PFSK-1 (cell line): ENCODE data around the gene PCDH19.

ENCODE experiments used
- FOXP2 ChIP-seq: optimal IDR thresholded peaks from 2 replicates; pipeline ENCODE3; 2011; ENCODE audit warnings: borderline replicate concordance, control low read depth, inconsistent platforms; ENCODE audit not compliant: insufficient read depth; ENCODE audit errors: extremely low read length, extremely low read depth
- POLR2AphosphoS5 ChIP-seq: IDR thresholded peaks from 2 replicates; pipeline ENCODE4 v1.6.1; 2012; ENCODE audit warnings: low read depth, mild to moderate bottlenecking, control low read depth, low read length, moderate library complexity
- SIN3A ChIP-seq: IDR thresholded peaks from 2 replicates; pipeline ENCODE4 v1.6.1; 2012; ENCODE audit warnings: mild to moderate bottlenecking, low read length, moderate library complexity, borderline replicate concordance; ENCODE audit not compliant: insufficient read depth
- TAF1 ChIP-seq: IDR thresholded peaks from 2 replicates; pipeline ENCODE4 v1.6.1; 2012; ENCODE audit warnings: low read length, control low read depth, borderline replicate concordance; ENCODE audit not compliant: insufficient read depth
- TF ChIP-seq, protein P1 (sequence below), 2 experiments: IDR thresholded peaks; 2 replicates each; pipeline versions ENCODE4 v1.6.1 to v1.8.0; 2011 to 2012; ENCODE audit warnings: low read depth in 2 of 2, low read length in 2 of 2, control low read depth in 1 of 2, inconsistent platforms in 1 of 2, mild to moderate bottlenecking in 1 of 2, moderate library complexity in 1 of 2; ENCODE audit not compliant: insufficient read depth in 1 of 2

PCDH19 gene

DNA sequence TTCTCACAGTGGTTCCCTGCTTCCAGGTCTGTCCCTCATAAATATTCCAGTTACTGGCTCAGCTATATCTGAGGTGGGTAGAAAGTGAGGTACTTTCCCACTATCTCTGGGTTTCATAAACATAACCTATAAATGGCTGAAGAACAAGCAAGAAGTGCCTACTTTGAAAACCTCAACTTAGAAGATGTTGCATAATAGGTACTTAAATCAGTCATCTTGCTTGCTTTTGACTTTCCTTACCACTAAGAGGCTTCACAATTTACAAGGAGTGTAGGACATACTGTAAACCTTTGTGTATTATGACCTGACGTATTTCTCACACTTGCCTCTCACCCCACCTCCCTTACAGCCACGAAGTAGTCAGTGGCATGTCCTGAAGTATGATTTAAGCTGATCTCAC, 145.9 kb downstream of the PCDH19 start:
- TF ChIP-seq FOXP2 (no peak), POLR2AphosphoS5 (no peak), TAF1 (no peak), SIN3A (no peak)
- TF ChIP-seq, protein P1, sequence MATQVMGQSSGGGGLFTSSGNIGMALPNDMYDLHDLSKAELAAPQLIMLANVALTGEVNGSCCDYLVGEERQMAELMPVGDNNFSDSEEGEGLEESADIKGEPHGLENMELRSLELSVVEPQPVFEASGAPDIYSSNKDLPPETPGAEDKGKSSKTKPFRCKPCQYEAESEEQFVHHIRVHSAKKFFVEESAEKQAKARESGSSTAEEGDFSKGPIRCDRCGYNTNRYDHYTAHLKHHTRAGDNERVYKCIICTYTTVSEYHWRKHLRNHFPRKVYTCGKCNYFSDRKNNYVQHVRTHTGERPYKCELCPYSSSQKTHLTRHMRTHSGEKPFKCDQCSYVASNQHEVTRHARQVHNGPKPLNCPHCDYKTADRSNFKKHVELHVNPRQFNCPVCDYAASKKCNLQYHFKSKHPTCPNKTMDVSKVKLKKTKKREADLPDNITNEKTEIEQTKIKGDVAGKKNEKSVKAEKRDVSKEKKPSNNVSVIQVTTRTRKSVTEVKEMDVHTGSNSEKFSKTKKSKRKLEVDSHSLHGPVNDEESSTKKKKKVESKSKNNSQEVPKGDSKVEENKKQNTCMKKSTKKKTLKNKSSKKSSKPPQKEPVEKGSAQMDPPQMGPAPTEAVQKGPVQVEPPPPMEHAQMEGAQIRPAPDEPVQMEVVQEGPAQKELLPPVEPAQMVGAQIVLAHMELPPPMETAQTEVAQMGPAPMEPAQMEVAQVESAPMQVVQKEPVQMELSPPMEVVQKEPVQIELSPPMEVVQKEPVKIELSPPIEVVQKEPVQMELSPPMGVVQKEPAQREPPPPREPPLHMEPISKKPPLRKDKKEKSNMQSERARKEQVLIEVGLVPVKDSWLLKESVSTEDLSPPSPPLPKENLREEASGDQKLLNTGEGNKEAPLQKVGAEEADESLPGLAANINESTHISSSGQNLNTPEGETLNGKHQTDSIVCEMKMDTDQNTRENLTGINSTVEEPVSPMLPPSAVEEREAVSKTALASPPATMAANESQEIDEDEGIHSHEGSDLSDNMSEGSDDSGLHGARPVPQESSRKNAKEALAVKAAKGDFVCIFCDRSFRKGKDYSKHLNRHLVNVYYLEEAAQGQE (IDR thresholded peaks at IDR 0.05; ENCODE audit: insufficient read depth in 1 of 2, low read depth in 2 of 2, low read length in 2 of 2), result no peak

DNA sequence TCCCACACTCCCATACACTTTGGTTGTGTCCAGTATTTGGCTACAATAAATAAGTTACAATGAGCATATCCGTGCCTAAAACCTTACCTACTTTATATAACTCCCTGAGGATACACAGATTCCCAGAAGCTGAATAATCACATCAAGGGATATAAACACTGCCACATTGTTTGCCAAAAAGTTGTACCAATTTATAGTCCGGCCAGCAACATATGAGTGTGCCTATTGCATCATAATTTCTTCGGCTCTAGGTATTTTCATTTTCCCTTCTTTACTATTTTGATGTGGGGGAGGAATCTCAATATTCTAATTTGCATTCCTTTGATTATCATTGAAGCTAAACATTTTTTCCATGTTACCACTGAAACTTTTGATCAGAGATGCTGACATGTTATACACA, 146.4 kb downstream of the PCDH19 start:
- TF ChIP-seq, protein P1 (IDR thresholded peaks at IDR 0.05; ENCODE audit: insufficient read depth in 1 of 2, low read depth in 2 of 2, low read length in 2 of 2), result no peak
- TF ChIP-seq FOXP2 (no peak), POLR2AphosphoS5 (no peak), SIN3A (no peak), TAF1 (no peak)

DNA sequence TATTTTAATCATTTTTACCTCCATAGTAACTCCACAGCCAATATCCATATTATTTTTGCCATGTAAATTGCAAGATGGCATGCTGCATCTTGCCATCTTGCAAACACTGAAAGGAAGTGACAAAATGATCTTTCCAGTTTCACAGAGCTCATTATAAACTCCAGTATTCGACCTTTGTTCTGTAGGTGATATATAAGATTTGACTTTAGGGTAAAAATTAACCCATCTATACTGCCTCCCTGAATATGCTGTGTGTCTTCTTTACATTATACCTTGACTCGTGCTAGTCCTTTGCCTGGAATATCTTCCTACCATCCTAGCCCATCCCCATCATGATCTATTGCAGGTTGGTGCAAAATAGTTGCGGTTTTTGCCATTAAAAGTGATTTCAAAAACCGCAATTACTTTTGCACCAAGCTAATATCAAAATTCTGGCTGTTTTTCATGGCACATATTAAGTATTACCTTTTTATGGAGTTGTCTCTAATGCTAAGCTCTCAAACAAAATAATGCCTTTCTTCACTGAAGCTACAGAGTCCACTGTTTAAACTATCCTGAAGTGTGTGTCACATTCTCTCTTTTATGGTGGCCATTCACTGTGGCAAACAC, 161.1 kb downstream of the PCDH19 start:
- TF ChIP-seq TAF1, result no peak

DNA sequence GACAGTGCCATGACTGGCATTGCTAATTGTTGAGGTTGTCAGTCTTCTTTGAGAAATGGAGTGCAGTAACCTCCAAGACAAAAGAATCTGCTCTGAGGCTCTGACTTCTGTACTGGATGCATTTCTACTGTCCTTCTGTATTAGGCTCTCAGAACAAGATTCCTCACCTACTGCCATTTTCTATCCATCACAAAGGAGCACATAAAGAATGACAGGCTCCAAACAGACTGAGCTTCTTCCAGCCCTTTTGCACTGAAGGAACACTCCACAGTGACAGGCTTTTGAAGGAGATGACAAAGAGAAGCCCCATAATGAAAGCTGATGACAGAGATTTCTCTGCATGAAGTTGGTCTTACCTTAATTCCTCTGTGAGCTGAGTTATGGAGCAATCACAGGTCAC, 162.2 kb downstream of the PCDH19 start:
- TF ChIP-seq, protein P1 (IDR thresholded peaks at IDR 0.05; ENCODE audit: insufficient read depth in 1 of 2, low read depth in 2 of 2, low read length in 2 of 2), result no peak
- TF ChIP-seq FOXP2 (no peak), POLR2AphosphoS5 (no peak), TAF1 (no peak), SIN3A (no peak)

DNA sequence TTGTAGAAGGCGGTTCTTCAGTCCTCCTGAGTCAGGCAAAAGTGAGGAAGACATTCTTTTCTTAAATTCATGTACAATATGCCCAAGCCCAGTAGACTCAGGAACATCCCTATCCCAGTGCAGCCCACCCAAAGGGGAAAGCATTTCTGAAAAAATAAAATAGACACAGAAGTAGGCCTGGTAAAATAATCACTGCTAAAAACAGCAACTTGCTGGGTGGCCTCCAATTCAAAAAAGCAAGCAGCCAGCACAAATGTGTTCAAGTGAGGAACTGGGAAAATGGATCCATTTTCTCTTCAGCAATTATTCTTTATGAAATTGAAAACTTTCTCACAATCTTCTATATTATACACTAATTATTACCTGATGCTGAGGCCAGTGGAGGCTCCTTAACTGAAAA, 165.4 kb downstream of the PCDH19 start:
- TF ChIP-seq FOXP2 (no peak), TAF1 (no peak), SIN3A (no peak), POLR2AphosphoS5 (no peak)
- TF ChIP-seq, protein P1 (IDR thresholded peaks at IDR 0.05; ENCODE audit: insufficient read depth in 1 of 2, low read depth in 2 of 2, low read length in 2 of 2), result no peak
